HepG2 (cell line): ENCODE measurements around the gene RGS13. TPM values are rescaled to one million over a fixed set of nuclear protein-coding genes. Genes with fewer than 3 reads are reported as not detected.

Experiments
- AFF4 ChIP-seq: sonication (generic); formaldehyde crosslinking; IDR thresholded peaks from 2 replicates; pipeline ENCODE4 v1.4.0; 2020; ENCODE audit warnings: missing genetic modification reagents
- BRCA1 ChIP-seq: sonication (generic); formaldehyde crosslinking; IDR thresholded peaks from 2 replicates; pipeline ENCODE4 v1.4.0; 2020; ENCODE audit warnings: missing genetic modification reagents
- CHD2 ChIP-seq: IDR thresholded peaks from 2 replicates; pipeline ENCODE4 v1.6.1; 2011; ENCODE audit warnings: low read depth, low read length, improper control_type of control experiment
- FOXJ3 ChIP-seq: sonication (generic); formaldehyde crosslinking; IDR thresholded peaks from 2 replicates; pipeline ENCODE4 v1.4.0; 2020; ENCODE audit warnings: missing genetic modification reagents, mild to moderate bottlenecking, borderline replicate concordance
- ISL2 ChIP-seq: sonication (generic); formaldehyde crosslinking; IDR thresholded peaks from 2 replicates; pipeline ENCODE4 v1.5.0; 2020; ENCODE audit warnings: missing genetic modification reagents
- KDM1A ChIP-seq: IDR thresholded peaks from 2 replicates; pipeline ENCODE4 v1.6.1; 2016; ENCODE audit warnings: missing compliant biosample characterization
- KDM5A ChIP-seq: fragments of 200-600 bp; sonication (generic); IDR thresholded peaks from 2 replicates; pipeline ENCODE4 v1.7.0; 2018; ENCODE audit warnings: antibody characterized with exemption, mild to moderate bottlenecking, low read length, borderline replicate concordance
- MTERF4 ChIP-seq: sonication (generic); formaldehyde crosslinking; IDR thresholded peaks from 2 replicates; pipeline ENCODE4 v1.8.0; 2023; ENCODE audit warnings: mild to moderate bottlenecking, missing genetic modification reagents
- MYC ChIP-seq: sonication (generic); formaldehyde crosslinking; IDR thresholded peaks from 2 replicates; pipeline ENCODE4 v1.9.0; 2021; ENCODE audit warnings: missing genetic modification reagents, borderline replicate concordance
- SOX6 ChIP-seq, 2 experiments: fragments of 450-650 bp in 1 of 2; sonication (generic) in 1 of 2; formaldehyde crosslinking in 1 of 2; IDR thresholded peaks; 2 replicates each; pipeline versions ENCODE4 v1.4.0 to v1.6.1; 2017 to 2020; ENCODE audit warnings: antibody characterized with exemption in 1 of 2, mild to moderate bottlenecking in 1 of 2, missing genetic modification reagents in 1 of 2
- ZFYVE20 ChIP-seq: sonication (generic); formaldehyde crosslinking; IDR thresholded peaks from 2 replicates; pipeline ENCODE4 v1.8.0; 2023; ENCODE audit warnings: low read depth, mild to moderate bottlenecking, moderate library complexity, missing genetic modification reagents, borderline replicate concordance
- ZNF280B ChIP-seq: sonication (generic); formaldehyde crosslinking; IDR thresholded peaks from 2 replicates; pipeline ENCODE4 v1.5.0; 2020; ENCODE audit warnings: missing genetic modification reagents, mild to moderate bottlenecking, borderline replicate concordance
- ZNF383 ChIP-seq: sonication (generic); formaldehyde crosslinking; IDR thresholded peaks from 2 replicates; pipeline ENCODE4 v1.4.0; 2020; ENCODE audit warnings: missing genetic modification reagents, mild to moderate bottlenecking, borderline replicate concordance
- ZNF607 ChIP-seq: sonication (generic); formaldehyde crosslinking; IDR thresholded peaks from 2 replicates; pipeline ENCODE4 v1.5.1; 2020; ENCODE audit warnings: missing genetic modification reagents, mild to moderate bottlenecking, borderline replicate concordance
- ZNF713 ChIP-seq: sonication (generic); formaldehyde crosslinking; IDR thresholded peaks from 2 replicates; pipeline ENCODE4 v1.4.0; 2020; ENCODE audit warnings: mild to moderate bottlenecking, missing genetic modification reagents
- ZNF761 ChIP-seq: sonication (generic); formaldehyde crosslinking; conservative IDR thresholded peaks from 2 replicates; pipeline ENCODE4 v1.4.0; 2020; ENCODE audit warnings: mild to moderate bottlenecking, missing genetic modification reagents
- ZNF766 ChIP-seq: sonication (generic); formaldehyde crosslinking; IDR thresholded peaks from 2 replicates; pipeline ENCODE4 v1.5.0; 2020; ENCODE audit warnings: missing genetic modification reagents, borderline replicate concordance
- polyA plus RNA-seq, 8 experiments: library from polyadenylated mRNA; depleted of rRNA in 3 of 8; stranded (reverse) in 7 of 8; unstranded in 1 of 8; fragments of >200 nt; fragmentation: Illumina TruSeq in 4 of 8; extraction: Trizol in 4 of 8; gene quantifications; 2 replicates each; pipeline versions ENCODE4 v1.2.1 to v1.2.3, GENCODE V29; 2011 to 2016; ENCODE audit warnings: low read depth in 4 of 8, missing spikeins in 1 of 8, mixed read lengths in 1 of 8; ENCODE audit not compliant: insufficient read depth in 1 of 8
- total RNA-seq, 5 experiments: library from RNA; depleted of rRNA; stranded (reverse); fragments of >200 nt; fragmentation: Illumina TruSeq; extraction: Trizol; gene quantifications; 2 replicates each; pipeline ENCODE4 v1.2.3, GENCODE V29; 2016; ENCODE audit warnings: low read depth in 1 of 5
- TF ChIP-seq, protein P1 (sequence below): sonication (generic); formaldehyde crosslinking; IDR thresholded peaks from 2 replicates; pipeline ENCODE4 v1.4.0; 2020; ENCODE audit warnings: missing genetic modification reagents
- TF ChIP-seq, protein P2 (sequence below): sonication (generic); formaldehyde crosslinking; conservative IDR thresholded peaks from 2 replicates; pipeline ENCODE4 v1.4.0; 2020; ENCODE audit warnings: missing genetic modification reagents

Gene RGS13
- total and polyA plus RNA-seq, 2 of the 13 experiments (the other 11 are each of a cell fraction or from before 2014, with no cell fraction given): not detected

GRCh38 chr1:192702212-192702902, 66.4 kb downstream of the RGS13 start (continued):
- TF ChIP-seq AFF4 (no peak), KDM5A (no peak), ZNF280B (CRISPR knock-in tag) (no peak), ZNF383 (no peak), ZNF761 (CRISPR knock-in tag) (no peak), ZNF713 (no peak), CHD2 (no peak), ZFYVE20 (CRISPR knock-in tag) (no peak), ZNF607 (CRISPR knock-in tag) (no peak), SOX6 (IDR thresholded peaks at IDR 0.05) (no peak), SOX6 (CRISPR knock-in tag; IDR thresholded peaks at IDR 0.05) (peak; percentile 72; the same call in 1 of the 2 replicates), MYC (CRISPR knock-in tag) (no peak), BRCA1 (CRISPR knock-in tag) (no peak), KDM1A (CRISPR knock-in tag) (0 out of 2 replicates have a peak, but pooled peaks have one; percentile 12), ZNF766 (CRISPR knock-in tag) (no peak), FOXJ3 (CRISPR knock-in tag) (peak; percentile 75; the same call in 1 of the 2 replicates), MTERF4 (no peak), ISL2 (peak; percentile 90)
- TF ChIP-seq, protein P1, sequence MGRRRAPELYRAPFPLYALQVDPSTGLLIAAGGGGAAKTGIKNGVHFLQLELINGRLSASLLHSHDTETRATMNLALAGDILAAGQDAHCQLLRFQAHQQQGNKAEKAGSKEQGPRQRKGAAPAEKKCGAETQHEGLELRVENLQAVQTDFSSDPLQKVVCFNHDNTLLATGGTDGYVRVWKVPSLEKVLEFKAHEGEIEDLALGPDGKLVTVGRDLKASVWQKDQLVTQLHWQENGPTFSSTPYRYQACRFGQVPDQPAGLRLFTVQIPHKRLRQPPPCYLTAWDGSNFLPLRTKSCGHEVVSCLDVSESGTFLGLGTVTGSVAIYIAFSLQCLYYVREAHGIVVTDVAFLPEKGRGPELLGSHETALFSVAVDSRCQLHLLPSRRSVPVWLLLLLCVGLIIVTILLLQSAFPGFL (CRISPR knock-in tag): no peak
- TF ChIP-seq, protein P2, sequence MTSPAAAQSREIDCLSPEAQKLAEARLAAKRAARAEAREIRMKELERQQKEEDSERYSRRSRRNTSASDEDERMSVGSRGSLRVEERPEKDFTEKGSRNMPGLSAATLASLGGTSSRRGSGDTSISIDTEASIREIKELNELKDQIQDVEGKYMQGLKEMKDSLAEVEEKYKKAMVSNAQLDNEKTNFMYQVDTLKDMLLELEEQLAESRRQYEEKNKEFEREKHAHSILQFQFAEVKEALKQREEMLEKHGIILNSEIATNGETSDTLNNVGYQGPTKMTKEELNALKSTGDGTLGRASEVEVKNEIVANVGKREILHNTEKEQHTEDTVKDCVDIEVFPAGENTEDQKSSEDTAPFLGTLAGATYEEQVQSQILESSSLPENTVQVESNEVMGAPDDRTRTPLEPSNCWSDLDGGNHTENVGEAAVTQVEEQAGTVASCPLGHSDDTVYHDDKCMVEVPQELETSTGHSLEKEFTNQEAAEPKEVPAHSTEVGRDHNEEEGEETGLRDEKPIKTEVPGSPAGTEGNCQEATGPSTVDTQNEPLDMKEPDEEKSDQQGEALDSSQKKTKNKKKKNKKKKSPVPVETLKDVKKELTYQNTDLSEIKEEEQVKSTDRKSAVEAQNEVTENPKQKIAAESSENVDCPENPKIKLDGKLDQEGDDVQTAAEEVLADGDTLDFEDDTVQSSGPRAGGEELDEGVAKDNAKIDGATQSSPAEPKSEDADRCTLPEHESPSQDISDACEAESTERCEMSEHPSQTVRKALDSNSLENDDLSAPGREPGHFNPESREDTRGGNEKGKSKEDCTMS (CRISPR knock-in tag): no peak
